Common myeloid progenitor, CD34-positive (primary cell): Measurements from ENCODE around the gene DLEC1.

Experiments
- CTCF ChIA-PET: fragments of 350-600 bp; sonication (Branson Sonifier 250); formaldehyde crosslinking; loops from one replicate; lab custom pipeline; 2021; ENCODE audit warnings: antibody characterized with exemption; lab: Charles Lee
- POLR2A ChIA-PET: fragments of 350-600 bp; sonication (Branson Sonifier 250); formaldehyde crosslinking; loops from one replicate; lab custom pipeline; 2021; ENCODE audit warnings: antibody characterized with exemption; lab: Charles Lee
- DNase-seq, 3 donors: peaks; one replicate each; pipeline versions ENCODE4 v3.0.0 to v3.0.0-alpha.2; 2013
- H3K27ac ChIP-seq, 2 experiments: 1 replicate in 1 of 2; 2 replicates in 1 of 2; pipeline ENCODE4 v1.7.0; 2013; ENCODE audit warnings: inconsistent platforms in 2 of 2, low read length in 2 of 2, mild to moderate bottlenecking in 2 of 2, low read depth in 1 of 2, moderate library complexity in 1 of 2; ENCODE audit not compliant: severe bottlenecking in 2 of 2, insufficient read depth in 1 of 2, poor library complexity in 1 of 2
- H3K27me3 ChIP-seq, 5 experiments: replicated peaks in 2 of 5; 1 replicate in 3 of 5; 2 replicates in 2 of 5; pipeline versions ENCODE4 v1.6.1 to v1.7.0; 2013; ENCODE audit warnings: low read length in 4 of 5, mild to moderate bottlenecking in 2 of 5, moderate library complexity in 2 of 5, inconsistent platforms in 1 of 5; ENCODE audit not compliant: insufficient read depth in 5 of 5, control insufficient read depth in 4 of 5
- H3K36me3 ChIP-seq, 4 experiments: 1 replicate in 2 of 4; 2 replicates in 2 of 4; pipeline versions ENCODE4 v1.6.1 to v1.7.0; 2013; ENCODE audit warnings: low read length in 3 of 4, control low read depth in 1 of 4, mild to moderate bottlenecking in 1 of 4; ENCODE audit not compliant: control insufficient read depth in 4 of 4, insufficient read depth in 4 of 4
- H3K4me1 ChIP-seq, 4 experiments: 1 replicate in 3 of 4; 2 replicates in 1 of 4; pipeline versions ENCODE4 v1.6.1 to v1.7.1; 2013; ENCODE audit warnings: low read length in 3 of 4, mild to moderate bottlenecking in 3 of 4, control low read depth in 1 of 4, inconsistent platforms in 1 of 4, moderate library complexity in 1 of 4; ENCODE audit not compliant: control insufficient read depth in 4 of 4, insufficient read depth in 4 of 4; ENCODE audit errors: control extremely low read depth in 1 of 4
- H3K4me3 ChIP-seq, 7 experiments: 1 replicate in 4 of 7; 2 replicates in 3 of 7; pipeline versions ENCODE4 v1.5.1 to v1.7.0; 2013; ENCODE audit warnings: mild to moderate bottlenecking in 7 of 7, low read length in 6 of 7, moderate library complexity in 6 of 7, inconsistent platforms in 2 of 7, low read depth in 2 of 7, control low read depth in 1 of 7; ENCODE audit not compliant: insufficient read depth in 4 of 7, control insufficient read depth in 1 of 7; ENCODE audit errors: extremely low read depth in 1 of 7
- H3K9me3 ChIP-seq, 5 experiments: 1 replicate in 4 of 5; 2 replicates in 1 of 5; pipeline versions ENCODE4 v1.6.1 to v1.7.1; 2013; ENCODE audit warnings: low read length in 4 of 5, mild to moderate bottlenecking in 2 of 5, inconsistent platforms in 1 of 5, low read depth in 1 of 5, moderate library complexity in 1 of 5; ENCODE audit not compliant: control insufficient read depth in 4 of 5, insufficient read depth in 2 of 5; ENCODE audit errors: control extremely low read depth in 1 of 5
- WGBS: methylation state at CpG from one replicate; pipeline ENCODE4 v1.1.5; 2013; ENCODE audit not compliant: insufficient coverage; 5-methylcytosine and 5-hydroxymethylcytosine counted together

DLEC1 gene

DNA sequence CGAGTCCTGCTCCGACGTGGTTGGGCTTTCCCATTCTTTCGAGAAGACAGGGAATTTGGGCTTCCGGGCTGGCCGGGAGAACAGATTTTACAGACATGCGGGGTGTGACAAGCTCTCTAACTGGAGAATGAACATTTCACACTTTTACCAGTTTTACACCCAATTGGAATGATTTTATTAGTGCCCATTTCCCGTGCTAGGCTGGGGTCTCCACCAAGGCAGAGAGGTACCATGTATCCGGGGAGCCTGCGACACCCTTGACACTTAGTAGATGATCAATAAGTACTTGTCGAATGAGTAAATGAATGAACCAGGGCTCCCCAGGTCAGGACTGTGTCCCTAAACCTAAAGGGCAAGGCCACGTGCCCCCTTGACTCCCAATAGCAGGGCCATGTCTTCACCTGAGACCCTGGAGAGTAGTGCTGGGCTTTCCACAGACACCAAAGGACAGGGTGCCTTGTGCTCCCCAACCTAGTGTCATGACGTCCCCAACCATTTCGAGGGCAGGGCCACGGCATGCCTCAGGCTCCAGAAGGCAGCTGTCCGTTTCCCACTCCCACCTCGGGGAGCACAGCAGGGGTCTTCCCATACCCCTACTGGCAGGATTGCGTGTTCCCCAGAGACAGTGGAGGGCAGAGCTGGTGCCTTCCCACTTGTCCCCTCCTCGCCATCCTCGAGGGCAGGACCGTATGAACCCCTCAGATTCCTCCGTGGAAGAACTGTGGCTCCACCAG, 98.8 kb downstream of the DLEC1 start:
- peak overlapping the region; percentile 81 to 97 (median 92) for H3K4me3 ChIP-seq
- H3K27me3 ChIP-seq = no peaks in the 10 kb centered on the region
- ChIA-PET POLR2A (interaction anchor here (3.5 kb wide), 1 partner anchor 27 kb away, joined by 17 read pairs; the partner anchor contains the start of gene OXSR1), CTCF (interaction anchor here (1.5 to 3.7 kb wide), 3 partner anchors 21 to 27 kb away, joined by 3 to 27 read pairs (median 10); partner anchors contain the start of gene OXSR1)
- DNase-seq = peak; percentile 6 to 29 (median 13)
- peaks cover 6 to 43% (median 40%) of the 10 kb centered on the region in 4 experiments for H3K36me3 ChIP-seq
- WGBS = 20% methylated on average over 21 of the region's 22 CpGs
- peak overlapping the region; percentile 50 to 76 for H3K27ac ChIP-seq
- H3K4me1 ChIP-seq = peaks cover 2 to 53% (median 45%) of the 10 kb centered on the region in 4 experiments
- H3K9me3 ChIP-seq = no peaks in the 10 kb centered on the region

DNA sequence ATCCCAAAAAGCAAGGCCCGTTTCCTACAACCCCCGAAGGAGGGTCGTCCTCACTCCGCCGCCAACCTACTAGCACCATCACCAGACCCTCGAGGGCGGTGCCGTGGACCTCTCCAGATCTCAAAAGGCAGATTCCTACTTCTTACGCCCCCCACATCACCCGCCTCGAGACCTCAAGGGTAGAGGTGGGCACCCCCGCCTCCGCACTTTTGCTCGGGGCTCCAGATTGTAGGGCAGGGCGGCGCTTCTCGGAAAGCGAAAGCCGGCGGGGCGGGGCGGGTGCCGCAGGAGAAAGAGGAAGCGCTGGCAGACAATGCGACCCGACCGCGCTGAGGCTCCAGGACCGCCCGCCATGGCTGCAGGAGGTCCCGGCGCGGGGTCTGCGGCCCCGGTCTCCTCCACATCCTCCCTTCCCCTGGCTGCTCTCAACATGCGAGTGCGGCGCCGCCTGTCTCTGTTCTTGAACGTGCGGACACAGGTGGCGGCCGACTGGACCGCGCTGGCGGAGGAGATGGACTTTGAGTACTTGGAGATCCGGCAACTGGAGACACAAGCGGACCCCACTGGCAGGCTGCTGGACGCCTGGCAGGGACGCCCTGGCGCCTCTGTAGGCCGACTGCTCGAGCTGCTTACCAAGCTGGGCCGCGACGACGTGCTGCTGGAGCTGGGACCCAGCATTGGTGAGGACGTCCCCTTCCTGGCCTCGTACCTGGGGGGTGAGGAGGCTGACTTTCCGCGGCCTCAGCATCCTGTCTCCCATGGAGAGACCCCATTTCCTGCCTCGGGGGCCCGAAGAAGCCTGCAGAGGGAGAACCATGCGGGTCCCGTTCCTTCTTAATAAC, 99.6 kb downstream of the DLEC1 start, which contains the start of gene MYD88:
Gene MYD88 (plus strand): TSS at position 313 of the 842 bp plus-strand sequence. CDS start 40 bp downstream, at position 353.
- H3K36me3 ChIP-seq = peaks cover 4 to 37% (median 33%) of the 10 kb centered on the region in 4 experiments
- peaks cover 2 to 53% (median 46%) of the 10 kb centered on the region in 4 experiments for H3K4me1 ChIP-seq
- H3K27ac ChIP-seq = peak within 1 kb of the TSS; percentile 50 to 76

DNA sequence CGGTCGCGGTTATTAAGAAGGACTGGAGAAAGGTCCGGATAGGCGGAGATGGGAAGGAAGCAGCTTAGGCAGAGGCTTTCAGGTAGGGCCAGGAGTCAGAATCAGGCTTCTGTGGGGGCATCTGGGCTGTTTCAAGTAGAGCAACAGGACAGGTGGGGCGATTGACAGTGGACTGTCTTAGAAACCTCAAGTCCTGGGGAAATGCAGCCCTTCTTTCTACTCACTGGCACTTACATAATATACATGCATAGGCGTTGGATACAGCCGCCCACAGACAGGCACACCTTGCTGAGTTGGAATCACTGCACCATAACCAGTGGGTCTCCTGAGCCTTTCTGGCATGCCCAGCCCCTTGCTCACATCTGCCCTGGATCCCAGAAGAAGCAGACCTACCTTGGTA, 100.2 kb downstream of the DLEC1 start:
- Histone ChIP-seq H3K27ac (peak overlapping the region; percentile 19 to 74), H3K36me3 (peaks cover 4 to 31% (median 28%) of the 10 kb centered on the region in 4 experiments), H3K4me3 (peak overlapping the region; percentile 81 to 97 (median 92)), H3K4me1 (peaks cover 2 to 53% (median 47%) of the 10 kb centered on the region in 4 experiments), H3K9me3 (no peaks in the 10 kb centered on the region), H3K27me3 (no peaks in the 10 kb centered on the region)
- ChIA-PET CTCF (interaction anchor here (0.7 to 3.7 kb wide), 3 partner anchors 10 to 342 kb away, joined by 4 to 27 read pairs (median 5); partner anchors contain the start of gene OXSR1), POLR2A (interaction anchor here (0.7 to 3.5 kb wide), 3 partner anchors 15 to 93 kb away, joined by 3 to 17 read pairs (median 3); partner anchors contain the start of gene OXSR1)
- no peak for DNase-seq
- WGBS = 1% methylated on average over 7 of the region's 8 CpGs

More for the DNA sequence above, 99.6 kb downstream of the DLEC1 start, which contains the start of gene MYD88:
- CTCF ChIA-PET = interaction anchor here (0.7 to 3.7 kb wide), 5 partner anchors 10 to 342 kb away, joined by 3 to 27 read pairs (median 5); partner anchors contain the start of gene OXSR1
- Histone ChIP-seq H3K9me3 (no peaks in the 10 kb centered on the region), H3K4me3 (peak within 1 kb of the TSS; percentile 81 to 97 (median 92)), H3K27me3 (no peaks in the 10 kb centered on the region)
- under 1% methylated on average over 61 of the region's 65 CpGs for WGBS
- POLR2A ChIA-PET = interaction anchor here (0.7 to 3.5 kb wide), 3 partner anchors 16 to 94 kb away, joined by 3 to 17 read pairs (median 3); partner anchors contain the start of gene OXSR1
- peak; percentile 81 to 94 (median 91) for DNase-seq

DNA sequence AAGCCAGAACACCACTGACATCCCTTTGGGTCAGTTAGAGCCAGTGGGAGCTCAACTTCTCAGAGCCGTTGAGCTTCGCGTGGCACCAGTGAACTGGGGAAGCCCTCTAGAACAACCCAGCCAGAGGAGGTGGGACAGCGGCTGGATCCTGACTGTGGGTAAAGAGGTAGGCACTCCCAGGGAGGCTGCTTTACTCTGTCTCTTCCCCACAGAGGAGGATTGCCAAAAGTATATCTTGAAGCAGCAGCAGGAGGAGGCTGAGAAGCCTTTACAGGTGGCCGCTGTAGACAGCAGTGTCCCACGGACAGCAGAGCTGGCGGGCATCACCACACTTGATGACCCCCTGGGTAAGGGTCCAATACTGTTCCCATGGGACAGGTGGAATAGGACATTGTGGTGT, 100.6 kb downstream of the DLEC1 start:
- CTCF ChIA-PET = interaction anchor here (1.3 to 3.7 kb wide), 3 partner anchors 17 to 341 kb away, joined by 3 to 27 read pairs (median 5); partner anchors contain the start of gene OXSR1
- H3K27ac ChIP-seq = peak overlapping the region in 1 of 2 experiments; percentile 74
- H3K27me3 ChIP-seq = no peaks in the 10 kb centered on the region
- H3K4me1 ChIP-seq = peaks cover 2 to 53% (median 47%) of the 10 kb centered on the region in 4 experiments
- no peaks in the 10 kb centered on the region for H3K9me3 ChIP-seq
- H3K4me3 ChIP-seq = peak overlapping the region in 6 of 7 experiments; percentile 81 to 97 (median 92)
- H3K36me3 ChIP-seq = peaks cover 4 to 29% (median 26%) of the 10 kb centered on the region in 4 experiments
- POLR2A ChIA-PET = interaction anchor here (0.7 to 1.1 kb wide), 2 partner anchors 15 to 92 kb away, joined by 3 read pairs; no protein-coding TSS in a partner anchor
- 82% methylated on average over 6 of the region's 7 CpGs for WGBS
- no peak for DNase-seq

DNA sequence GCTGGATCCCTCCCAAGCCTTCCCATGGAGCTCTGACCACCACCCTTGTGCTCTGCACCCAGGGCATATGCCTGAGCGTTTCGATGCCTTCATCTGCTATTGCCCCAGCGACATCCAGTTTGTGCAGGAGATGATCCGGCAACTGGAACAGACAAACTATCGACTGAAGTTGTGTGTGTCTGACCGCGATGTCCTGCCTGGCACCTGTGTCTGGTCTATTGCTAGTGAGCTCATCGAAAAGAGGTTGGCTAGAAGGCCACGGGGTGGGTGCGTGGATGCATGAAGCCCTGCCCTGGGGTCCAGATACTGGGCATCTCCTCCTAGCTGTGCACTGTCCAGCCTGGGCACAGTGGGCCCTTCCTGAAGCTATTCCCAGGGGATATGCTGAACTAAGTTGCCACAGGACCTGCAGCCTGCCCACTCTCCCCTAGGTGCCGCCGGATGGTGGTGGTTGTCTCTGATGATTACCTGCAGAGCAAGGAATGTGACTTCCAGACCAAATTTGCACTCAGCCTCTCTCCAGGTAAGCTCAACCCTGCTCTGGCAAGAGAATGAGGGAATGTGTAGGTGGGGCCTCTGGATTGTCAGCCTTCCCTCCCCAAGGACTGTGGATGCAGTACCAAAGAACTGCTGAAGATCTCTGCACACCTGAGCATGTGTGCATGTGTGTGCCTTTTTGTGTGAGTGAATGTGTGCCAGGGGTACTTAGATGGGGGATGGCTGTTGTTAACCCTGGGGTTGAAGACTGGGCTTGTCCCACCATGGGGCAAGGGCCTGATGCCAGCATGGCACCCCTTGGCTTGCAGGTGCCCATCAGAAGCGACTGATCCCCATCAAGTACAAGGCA, 101.5 kb downstream of the DLEC1 start:
- 98% methylated on average over 13 of the region's 13 CpGs for WGBS
- peak overlapping the region in 1 of 7 experiments; percentile 93 for H3K4me3 ChIP-seq
- H3K27me3 ChIP-seq = no peaks in the 10 kb centered on the region
- POLR2A ChIA-PET = interaction anchor here (0.6 kb wide), 1 partner anchor 198 kb away, joined by 4 read pairs; no protein-coding TSS in a partner anchor
- no peak for DNase-seq
- H3K27ac ChIP-seq = no peak overlapping the region
- H3K4me1 ChIP-seq = peaks cover 2 to 45% (median 39%) of the 10 kb centered on the region in 4 experiments
- peaks cover 4 to 29% (median 23%) of the 10 kb centered on the region in 4 experiments for H3K36me3 ChIP-seq
- peaks cover 0 to under 1% (median 0%) of the 10 kb centered on the region in 5 experiments for H3K9me3 ChIP-seq
- CTCF ChIA-PET = interaction anchor here (1.3 to 1.4 kb wide), 2 partner anchors 16 to 340 kb away, joined by 3 to 5 read pairs; no protein-coding TSS in a partner anchor
